IMR-90 (cell line): ENCODE measurements around the gene TMEM170A.

Source experiments
- CEBPB ChIP-seq: IDR thresholded peaks from 2 replicates; pipeline ENCODE4 v1.6.1; 2012; ENCODE audit warnings: low read depth, low read length, improper control_type of control experiment
- MAFK ChIP-seq: IDR thresholded peaks from 2 replicates; pipeline ENCODE4 v1.6.1; 2012; ENCODE audit warnings: low read depth, low read length, improper control_type of control experiment
- MAZ ChIP-seq: IDR thresholded peaks from 2 replicates; pipeline ENCODE4 v1.6.1; 2012; ENCODE audit warnings: low read depth, mild to moderate bottlenecking, low read length, improper control_type of control experiment, moderate library complexity, borderline replicate concordance
- TF ChIP-seq, protein P1 (sequence below): conservative IDR thresholded peaks from 2 replicates; pipeline ENCODE4 v1.5.1; 2012; ENCODE audit warnings: mild to moderate bottlenecking, low read depth, low read length, improper control_type of control experiment

DNA sequence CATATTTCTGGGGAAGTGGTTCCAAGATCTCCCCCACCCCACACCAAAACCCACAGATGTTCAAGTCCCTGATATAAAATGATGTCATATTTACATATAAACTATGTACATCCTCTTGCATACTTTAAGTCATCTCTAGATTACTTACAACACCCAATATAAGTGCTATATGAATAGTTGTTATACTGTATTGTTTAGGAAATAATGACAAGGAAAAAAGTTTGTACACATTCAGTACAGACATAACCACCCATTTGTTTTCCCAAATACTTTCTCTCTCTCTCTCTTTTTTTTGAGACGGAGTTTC, 42.7 kb downstream of the TMEM170A start:
- TF ChIP-seq, protein P1, sequence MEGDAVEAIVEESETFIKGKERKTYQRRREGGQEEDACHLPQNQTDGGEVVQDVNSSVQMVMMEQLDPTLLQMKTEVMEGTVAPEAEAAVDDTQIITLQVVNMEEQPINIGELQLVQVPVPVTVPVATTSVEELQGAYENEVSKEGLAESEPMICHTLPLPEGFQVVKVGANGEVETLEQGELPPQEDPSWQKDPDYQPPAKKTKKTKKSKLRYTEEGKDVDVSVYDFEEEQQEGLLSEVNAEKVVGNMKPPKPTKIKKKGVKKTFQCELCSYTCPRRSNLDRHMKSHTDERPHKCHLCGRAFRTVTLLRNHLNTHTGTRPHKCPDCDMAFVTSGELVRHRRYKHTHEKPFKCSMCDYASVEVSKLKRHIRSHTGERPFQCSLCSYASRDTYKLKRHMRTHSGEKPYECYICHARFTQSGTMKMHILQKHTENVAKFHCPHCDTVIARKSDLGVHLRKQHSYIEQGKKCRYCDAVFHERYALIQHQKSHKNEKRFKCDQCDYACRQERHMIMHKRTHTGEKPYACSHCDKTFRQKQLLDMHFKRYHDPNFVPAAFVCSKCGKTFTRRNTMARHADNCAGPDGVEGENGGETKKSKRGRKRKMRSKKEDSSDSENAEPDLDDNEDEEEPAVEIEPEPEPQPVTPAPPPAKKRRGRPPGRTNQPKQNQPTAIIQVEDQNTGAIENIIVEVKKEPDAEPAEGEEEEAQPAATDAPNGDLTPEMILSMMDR, result no peak
- TF ChIP-seq MAZ (no peak), MAFK (no peak), CEBPB (no peak)
